Measurements from ENCODE around the gene PCDHGA4. TPM values are rescaled to one million over a fixed set of nuclear protein-coding genes. Genes with fewer than 3 reads are reported as not detected.

Gene PCDHGA4
- total and polyA plus RNA-seq, 2 donors (not counting 1 experiment from before 2014, with no cell fraction given) = 0.13 to 1.1 TPM

GRCh38 chr5:141398608-141399007, 43.8 kb downstream of the PCDHGA4 start:
- Histone ChIP-seq H2AFZ (ENCODE audit: insufficient read depth, low read depth, low read length, poor library complexity, severe bottlenecking) (no peak overlapping the region), H3K4me2 (replicated peaks; ENCODE audit: low read depth, low read length, poor library complexity, severe bottlenecking) (no peak overlapping the region), H3K79me2 (ENCODE audit: control insufficient read depth, insufficient read depth, low read length) (no peaks in the 10 kb centered on the region), H3K4me1 (ENCODE audit: control insufficient read depth in 2 of 2, insufficient read depth in 2 of 2, low read length in 2 of 2) (no peaks in the 10 kb centered on the region), H4K20me1 (ENCODE audit: control insufficient read depth, insufficient read depth, low read length, poor library complexity, severe bottlenecking) (no peaks in the 10 kb centered on the region), H3K9ac (ENCODE audit: low read length) (no peak overlapping the region), H3K9me3 (ENCODE audit: control extremely low read depth in 1 of 3, control insufficient read depth in 2 of 3, insufficient read depth in 1 of 3, low read length in 2 of 3) (peaks cover 0 to 52% (median 26%) of the 10 kb centered on the region in 3 donors), H3K27ac (ENCODE audit: low read length in 2 of 2) (no peak overlapping the region), H3K36me3 (replicated peaks in 1 of 2; ENCODE audit: control extremely low read depth in 1 of 2, control insufficient read depth in 1 of 2, extremely low read depth in 1 of 2, insufficient read depth in 2 of 2, low read length in 1 of 2) (no peaks in the 10 kb centered on the region), H3K27me3 (replicated peaks in 1 of 4; ENCODE audit: control extremely low read depth in 1 of 4, control insufficient read depth in 3 of 4, insufficient read depth in 4 of 4, low read length in 3 of 4) (peaks cover 0 to 50% (median 34%) of the 10 kb centered on the region in 4 experiments), H3K4me3 (ENCODE audit: control extremely low read depth in 1 of 5, extremely low read depth in 1 of 5, insufficient read depth in 1 of 5, low read depth in 2 of 5, low read length in 4 of 5) (no peak overlapping the region)
- WGBS (ENCODE audit: insufficient coverage) = 31% methylated on average over 13 of the region's 15 CpGs
- ChIA-PET CTCF (interaction anchor here (1.6 to 1.8 kb wide), 2 partner anchors 15 to 165 kb away, joined by 5 to 7 read pairs; no protein-coding TSS in a partner anchor), POLR2A (no interaction called here)
- no peak for DNase-seq
- no peak overlapping the region for H3K27ac Mint-ChIP-seq
- peaks cover 12% of the 10 kb centered on the region for H3K9me3 Mint-ChIP-seq (ENCODE audit: insufficient read depth)
- intact Hi-C loops (cut with micrococcal nuclease) = no loop called here
- no peak for TF ChIP-seq CTCF (IDR thresholded peaks at IDR 0.05)
- no peak for TF ChIP-seq EZH2 (IDR thresholded peaks at IDR 0.05; ENCODE audit: borderline replicate concordance, insufficient read depth, low read depth, low read length, poor library complexity, severe bottlenecking)
- peaks cover 2% of the 10 kb centered on the region for H3K4me1 Mint-ChIP-seq
- ATAC-seq (ENCODE audit: low read depth) = no peak
- H3K27me3 Mint-ChIP-seq = peaks cover 51% of the 10 kb centered on the region
- H3K4me3 Mint-ChIP-seq = no peak overlapping the region

- ATAC-seq (ENCODE audit: low read depth) = no peak
- Mint-ChIP-seq H3K4me1 (peaks cover 2% of the 10 kb centered on the region), H3K9me3 (ENCODE audit: insufficient read depth) (peaks cover 11% of the 10 kb centered on the region), H3K27ac (no peak overlapping the region), H3K4me3 (no peak overlapping the region), H3K27me3 (peaks cover 53% of the 10 kb centered on the region)
- Histone ChIP-seq H3K9ac (ENCODE audit: low read length) (no peak overlapping the region), H3K4me1 (ENCODE audit: control insufficient read depth in 2 of 2, insufficient read depth in 2 of 2, low read length in 2 of 2) (no peaks in the 10 kb centered on the region), H3K79me2 (ENCODE audit: control insufficient read depth, insufficient read depth, low read length) (no peaks in the 10 kb centered on the region), H4K20me1 (ENCODE audit: control insufficient read depth, insufficient read depth, low read length, poor library complexity, severe bottlenecking) (no peaks in the 10 kb centered on the region), H3K9me3 (ENCODE audit: control extremely low read depth in 1 of 3, control insufficient read depth in 2 of 3, insufficient read depth in 1 of 3, low read length in 2 of 3) (peaks cover 0 to 48% (median 19%) of the 10 kb centered on the region in 3 donors), H3K4me3 (ENCODE audit: control extremely low read depth in 1 of 5, extremely low read depth in 1 of 5, insufficient read depth in 1 of 5, low read depth in 2 of 5, low read length in 4 of 5) (no peak overlapping the region), H3K36me3 (replicated peaks in 1 of 2; ENCODE audit: control extremely low read depth in 1 of 2, control insufficient read depth in 1 of 2, extremely low read depth in 1 of 2, insufficient read depth in 2 of 2, low read length in 1 of 2) (no peaks in the 10 kb centered on the region), H3K27me3 (replicated peaks in 1 of 4; ENCODE audit: control extremely low read depth in 1 of 4, control insufficient read depth in 3 of 4, insufficient read depth in 4 of 4, low read length in 3 of 4) (peaks cover 0 to 50% (median 34%) of the 10 kb centered on the region in 4 experiments), H3K4me2 (replicated peaks; ENCODE audit: low read depth, low read length, poor library complexity, severe bottlenecking) (no peak overlapping the region), H2AFZ (ENCODE audit: insufficient read depth, low read depth, low read length, poor library complexity, severe bottlenecking) (no peak overlapping the region), H3K27ac (ENCODE audit: low read length in 2 of 2) (no peak overlapping the region)
- POLR2A ChIA-PET = no interaction called here
- WGBS (ENCODE audit: insufficient coverage) = 45% methylated on average over 61 of the region's 61 CpGs
- intact Hi-C loops (cut with micrococcal nuclease) = loop anchor here (5.0 kb wide), 1 partner anchor 32 kb away; no protein-coding TSS in a partner anchor
- TF ChIP-seq CTCF (IDR thresholded peaks at IDR 0.05) (no peak), EZH2 (IDR thresholded peaks at IDR 0.05; ENCODE audit: borderline replicate concordance, insufficient read depth, low read depth, low read length, poor library complexity, severe bottlenecking) (no peak)
- CTCF ChIA-PET = interaction anchor here (2.3 kb wide), 1 partner anchor 13 kb away, joined by 7 read pairs; the partner anchor contains the start of gene PCDHGA10
- DNase-seq = peak; percentile 5
Measured at GRCh38 chr5:141399555-141400258, 44.9 kb downstream of the PCDHGA4 start.
